ENCODE measurements around the gene FAH.

DNA sequence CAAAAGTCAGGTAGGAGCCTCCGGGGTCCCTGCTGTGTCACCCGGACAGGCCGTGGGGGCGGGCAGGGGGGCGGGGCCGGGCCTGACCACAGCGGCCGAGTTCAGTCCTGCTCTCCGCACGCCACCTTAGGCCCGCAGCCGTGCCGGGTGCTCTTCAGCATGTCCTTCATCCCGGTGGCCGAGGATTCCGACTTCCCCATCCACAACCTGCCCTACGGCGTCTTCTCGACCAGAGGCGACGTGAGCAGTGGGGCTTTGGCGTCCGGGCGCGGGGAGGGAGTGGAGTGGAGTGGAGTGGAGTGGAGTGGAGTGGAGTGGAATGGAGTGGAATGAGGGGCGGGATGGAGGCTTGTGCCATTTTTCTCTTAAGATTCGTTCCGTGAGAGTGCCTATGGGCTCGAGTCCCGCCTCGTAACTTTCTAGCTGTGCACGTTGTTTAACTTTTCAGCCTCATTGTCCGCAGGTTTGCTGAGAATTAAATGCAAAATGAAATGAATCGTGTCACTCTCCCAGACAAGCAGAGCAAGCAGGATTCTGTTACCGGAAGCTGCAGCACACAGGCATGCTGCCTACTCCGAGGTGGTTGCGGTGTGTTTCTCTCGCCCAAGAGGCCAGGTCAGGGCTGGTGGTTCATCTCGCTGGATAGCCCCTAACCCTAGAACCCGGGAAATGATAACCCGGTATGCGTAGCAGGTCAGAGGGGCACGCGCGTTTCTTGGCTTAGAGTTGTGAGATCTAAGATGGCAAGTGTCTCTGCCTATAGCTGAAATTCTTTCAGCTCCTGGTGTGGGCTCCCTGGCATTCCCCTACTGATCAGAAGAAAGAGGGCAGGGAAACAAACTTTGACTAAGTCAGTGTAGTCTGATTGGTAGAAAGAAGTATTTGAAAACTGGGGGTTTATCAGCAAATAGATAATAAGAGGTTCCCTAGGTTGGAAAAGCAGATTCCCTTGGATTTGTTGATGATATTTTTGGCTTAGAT is at the start of gene FAH:
- TF ChIP-seq, protein P1, sequence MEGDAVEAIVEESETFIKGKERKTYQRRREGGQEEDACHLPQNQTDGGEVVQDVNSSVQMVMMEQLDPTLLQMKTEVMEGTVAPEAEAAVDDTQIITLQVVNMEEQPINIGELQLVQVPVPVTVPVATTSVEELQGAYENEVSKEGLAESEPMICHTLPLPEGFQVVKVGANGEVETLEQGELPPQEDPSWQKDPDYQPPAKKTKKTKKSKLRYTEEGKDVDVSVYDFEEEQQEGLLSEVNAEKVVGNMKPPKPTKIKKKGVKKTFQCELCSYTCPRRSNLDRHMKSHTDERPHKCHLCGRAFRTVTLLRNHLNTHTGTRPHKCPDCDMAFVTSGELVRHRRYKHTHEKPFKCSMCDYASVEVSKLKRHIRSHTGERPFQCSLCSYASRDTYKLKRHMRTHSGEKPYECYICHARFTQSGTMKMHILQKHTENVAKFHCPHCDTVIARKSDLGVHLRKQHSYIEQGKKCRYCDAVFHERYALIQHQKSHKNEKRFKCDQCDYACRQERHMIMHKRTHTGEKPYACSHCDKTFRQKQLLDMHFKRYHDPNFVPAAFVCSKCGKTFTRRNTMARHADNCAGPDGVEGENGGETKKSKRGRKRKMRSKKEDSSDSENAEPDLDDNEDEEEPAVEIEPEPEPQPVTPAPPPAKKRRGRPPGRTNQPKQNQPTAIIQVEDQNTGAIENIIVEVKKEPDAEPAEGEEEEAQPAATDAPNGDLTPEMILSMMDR (IDR thresholded peaks at IDR 0.05), result no peak
- no peak for TF ChIP-seq EZH2phosphoT487 (IDR thresholded peaks at IDR 0.05)
